Naive thymus-derived CD4-positive, alpha-beta T cell (primary cell): ENCODE measurements around the gene RDH5. TPM values are rescaled to one million over a fixed set of nuclear protein-coding genes. Genes with fewer than 3 reads are reported as not detected.
A peak's percentile ranks its signal among the peaks of the same experiment; 100 is the strongest.

Experiments
- ATAC-seq: fragments of 150-1000 bp; cut with Tn5 transposase; 2 replicates; pipeline ENCODE4 v1.10.0; 2021; ENCODE audit warnings: mild to moderate bottlenecking, moderate library complexity
- CTCF ChIA-PET: fragments of 350-600 bp; sonication (Branson Sonifier 250); formaldehyde crosslinking; loops from one replicate; lab custom pipeline; 2021; ENCODE audit warnings: antibody characterized with exemption; lab: Charles Lee
- POLR2A ChIA-PET: fragments of 350-600 bp; sonication (Branson Sonifier 250); formaldehyde crosslinking; loops from one replicate; lab custom pipeline; 2021; ENCODE audit warnings: antibody characterized with exemption, inconsistent platforms; lab: Charles Lee
- DNase-seq, 9 donors: peaks; one replicate each; pipeline versions ENCODE4 v3.0.0 to v3.0.0-alpha.2; 2020 to 2022; ENCODE audit warnings: mixed read lengths in 1 of 9
- H3K27ac ChIP-seq: one replicate; pipeline ENCODE4 v1.7.0; 2013; ENCODE audit warnings: mild to moderate bottlenecking, low read depth, low read length, moderate library complexity
- H3K27me3 ChIP-seq, 2 donors: one replicate each; pipeline ENCODE4 v1.7.0; 2013; ENCODE audit warnings: low read length in 2 of 2, mild to moderate bottlenecking in 2 of 2, moderate library complexity in 2 of 2; ENCODE audit not compliant: control insufficient read depth in 2 of 2, insufficient read depth in 2 of 2
- H3K36me3 ChIP-seq, 3 experiments: 1 replicate in 2 of 3; 2 replicates in 1 of 3; pipeline ENCODE4 v1.7.0; 2013; ENCODE audit warnings: low read length in 3 of 3, mild to moderate bottlenecking in 3 of 3, moderate library complexity in 1 of 3; ENCODE audit not compliant: insufficient read depth in 3 of 3, control insufficient read depth in 2 of 3
- H3K4me1 ChIP-seq, 2 donors: one replicate each; pipeline ENCODE4 v1.7.0; 2013; ENCODE audit warnings: low read length in 2 of 2, mild to moderate bottlenecking in 2 of 2, moderate library complexity in 1 of 2; ENCODE audit not compliant: control insufficient read depth in 2 of 2, insufficient read depth in 2 of 2
- H3K4me3 ChIP-seq: 2 replicates; pipeline ENCODE4 v1.7.0; 2013; ENCODE audit warnings: mild to moderate bottlenecking, low read length
- H3K9me3 ChIP-seq, 3 experiments: 1 replicate in 2 of 3; 2 replicates in 1 of 3; pipeline ENCODE4 v1.7.0; 2013; ENCODE audit warnings: low read length in 3 of 3; ENCODE audit not compliant: control insufficient read depth in 2 of 3
- H3K27ac Mint-ChIP-seq, 9 donors: one replicate each; pipeline ENCODE4 v1.8.0; 2020 to 2022; ENCODE audit warnings: mixed read lengths in 9 of 9, mild to moderate bottlenecking in 8 of 9, moderate library complexity in 5 of 9, inconsistent platforms in 2 of 9
- H3K27me3 Mint-ChIP-seq, 5 donors: one replicate each; pipeline ENCODE4 v1.8.0; 2021 to 2022; ENCODE audit warnings: mixed read lengths in 5 of 5, mild to moderate bottlenecking in 1 of 5
- H3K36me3 Mint-ChIP-seq, 5 donors: one replicate each; pipeline ENCODE4 v1.8.0; 2020 to 2022; ENCODE audit warnings: mixed read lengths in 5 of 5, mild to moderate bottlenecking in 3 of 5, inconsistent platforms in 1 of 5
- H3K4me1 Mint-ChIP-seq, 7 donors: one replicate each; pipeline ENCODE4 v1.8.0; 2020 to 2022; ENCODE audit warnings: mixed read lengths in 7 of 7, mild to moderate bottlenecking in 3 of 7, inconsistent platforms in 1 of 7
- H3K4me3 Mint-ChIP-seq, 10 donors: one replicate each; pipeline ENCODE4 v1.8.0; 2020 to 2022; ENCODE audit warnings: mild to moderate bottlenecking in 10 of 10, mixed read lengths in 10 of 10, moderate library complexity in 6 of 10, inconsistent platforms in 2 of 10
- H3K9me3 Mint-ChIP-seq, 11 donors: one replicate each; pipeline ENCODE4 v1.8.0; 2020 to 2022; ENCODE audit warnings: mixed read lengths in 11 of 11, mild to moderate bottlenecking in 4 of 11, inconsistent platforms in 1 of 11, moderate library complexity in 1 of 11
- intact Hi-C, 2 donors: fragments of 100-400 bp; cut with micrococcal nuclease; formaldehyde crosslinking; loops; one replicate each; pipeline ENCODE4 v1.15.1; 2023
- polyA plus RNA-seq, 2 donors: library from polyadenylated mRNA; unstranded; fragments of 300-500 nt; fragmentation: Illumina TruSeq; gene quantifications; one replicate each; pipeline ENCODE4 v1.2.3, GENCODE V29; 2021
- total RNA-seq, 6 experiments: library from RNA in 5 of 6; stranded (reverse) in 5 of 6; gene quantifications; 1 replicate in 5 of 6; 2 replicates in 1 of 6; pipeline ENCODE4 v1.2.3 and lab custom pipeline; 2021 to 2026

The RDH5 gene
- total and polyA plus RNA-seq, 7 experiments from 2014 or later = 0.67 to 24.9 (median 14.9) TPM

DNA sequence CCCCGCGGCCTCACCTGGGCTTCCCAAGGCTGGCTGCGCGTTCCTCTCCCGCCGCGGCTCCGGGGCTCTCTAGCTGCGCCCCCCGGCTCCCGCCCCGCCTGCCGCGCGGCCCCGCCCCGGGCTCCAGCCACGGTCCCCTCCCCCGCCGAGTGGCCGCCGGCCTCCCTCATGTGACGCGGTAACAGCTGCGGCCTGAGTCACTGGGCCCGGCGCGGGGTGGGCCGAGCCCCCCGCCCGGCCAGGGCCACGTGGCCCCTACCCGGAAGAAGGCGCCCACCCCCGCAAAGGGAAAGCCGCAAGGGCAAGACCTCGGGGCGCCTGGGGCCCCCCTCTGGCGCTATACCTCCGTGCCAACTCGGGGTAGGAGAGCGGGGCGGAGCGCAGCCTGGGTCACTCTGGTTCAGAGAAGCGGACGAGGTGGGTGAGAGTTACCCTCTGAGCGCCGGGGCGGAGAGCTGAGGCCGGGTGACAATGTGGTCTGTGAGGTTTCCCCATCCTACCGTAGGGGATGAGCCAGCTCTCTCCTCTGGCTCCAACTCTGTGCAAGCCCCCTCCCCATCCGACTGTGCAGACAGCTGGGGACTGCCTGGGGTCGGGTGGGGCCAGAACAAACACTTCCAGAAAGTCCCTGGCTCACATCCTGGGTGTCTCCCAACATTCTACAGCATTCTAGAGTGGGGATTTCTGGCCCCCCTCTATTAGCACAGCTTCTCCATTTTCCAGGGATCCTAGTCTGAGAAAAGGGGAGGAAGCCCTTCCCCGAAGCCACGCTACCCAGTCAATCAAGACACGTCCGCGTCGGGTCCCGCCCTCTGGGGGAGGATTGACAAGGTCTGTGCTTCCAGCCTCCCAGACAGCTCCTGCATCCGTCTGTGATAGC lies 9.0 kb downstream of the RDH5 start, which contains the start of gene CD63:
Gene CD63 (minus strand): TSS at position 71 of the 880 bp plus-strand sequence. CDS start 668 bp downstream, outside the sequence.
- peak within 1 kb of the TSS; percentile 97 for H3K4me3 ChIP-seq
- Mint-ChIP-seq H3K4me1 (peaks cover 33 to 46% (median 38%) of the 10 kb centered on the region in 7 donors), H3K27me3 (no peaks in the 10 kb centered on the region), H3K9me3 (no peaks in the 10 kb centered on the region), H3K4me3 (peak within 1 kb of the TSS; percentile 73 to 94 (median 90)), H3K36me3 (peaks cover 0 to 10% (median 0%) of the 10 kb centered on the region in 5 donors), H3K27ac (peak within 1 kb of the TSS; percentile 81 to 95 (median 91))
- H3K9me3 ChIP-seq = no peaks in the 10 kb centered on the region
- POLR2A ChIA-PET = interaction anchor here (0.8 to 2.6 kb wide), 11 partner anchors 8 to 480 kb away, joined by 3 to 31 read pairs (median 4); partner anchors contain the start of genes BLOC1S1, DNAJC14, ORMDL2 and PYM1
- peak in 6 of 9 donors; percentile 26 to 86 (median 38) for DNase-seq
- no peaks in the 10 kb centered on the region for H3K27me3 ChIP-seq
- peaks cover 13 to 20% of the 10 kb centered on the region in 2 donors for H3K4me1 ChIP-seq
- ATAC-seq = peak; percentile 75
- intact Hi-C loops = loop anchor here (1.0 to 2.0 kb wide), 3 partner anchors 13 to 200 kb away; partner anchors contain the start of gene BLOC1S1 (in 2 of the 2)
- CTCF ChIA-PET = interaction anchor here (1.1 to 2.3 kb wide), 3 partner anchors 10 to 67 kb away, joined by 3 to 32 read pairs (median 3); no protein-coding TSS in a partner anchor
- H3K36me3 ChIP-seq = no peaks in the 10 kb centered on the region
- peak within 1 kb of the TSS; percentile 74 for H3K27ac ChIP-seq

DNA sequence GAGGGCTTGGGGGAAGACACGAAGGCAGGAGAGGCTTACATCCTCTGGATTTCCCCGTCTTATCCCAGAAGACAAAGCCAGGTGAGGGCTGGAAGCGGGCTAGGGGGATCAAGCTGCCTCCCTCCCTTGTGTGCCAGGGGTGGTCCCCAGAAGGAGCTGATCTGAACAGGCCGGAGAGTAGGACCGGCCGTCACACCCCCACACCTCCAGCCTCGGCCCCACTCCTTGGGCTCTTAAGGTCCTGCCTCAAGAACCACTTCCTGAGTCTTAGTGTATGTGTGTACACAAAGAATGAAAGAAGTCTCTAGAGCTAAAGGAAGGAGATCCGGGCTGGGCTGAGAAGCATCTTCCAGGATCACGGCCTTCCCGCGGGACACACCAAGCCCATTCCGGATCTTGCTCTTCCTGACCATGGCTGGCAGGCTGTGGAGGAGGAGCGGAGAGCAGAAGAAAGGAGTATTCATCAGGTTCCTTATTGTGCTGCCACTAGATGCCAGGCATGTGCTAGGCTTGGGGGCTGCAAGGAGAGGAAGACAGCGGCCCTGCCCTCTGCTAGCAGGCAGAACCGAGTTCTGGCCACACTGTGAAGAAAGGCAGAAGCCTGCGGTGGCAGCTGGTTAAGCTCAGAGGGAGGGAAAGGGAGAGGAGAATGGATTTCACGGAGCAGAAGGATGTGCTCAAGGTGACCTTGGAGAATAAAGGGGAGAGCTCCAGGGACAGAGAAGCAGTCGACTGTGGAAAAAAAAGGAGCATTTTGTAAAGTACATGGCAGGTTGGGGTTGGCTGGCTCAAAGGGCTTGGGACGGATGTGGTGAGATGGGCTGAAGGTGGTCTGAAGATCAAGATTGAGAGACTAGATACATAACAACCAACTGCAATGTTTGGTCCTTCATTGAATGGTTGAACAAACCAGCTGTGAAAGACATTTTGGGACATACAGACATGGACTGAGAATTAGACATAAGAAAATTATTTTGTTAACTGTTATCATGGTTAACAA lies 9.9 kb downstream of the RDH5 start:
- intact Hi-C loops = loop anchor here (1.0 to 10.0 kb wide), 6 partner anchors 8 to 455 kb away; partner anchors contain the start of genes BLOC1S1 (in 2 of the 2) and SMARCC2 (in 1 of the 2)
- Mint-ChIP-seq H3K4me1 (peaks cover 26 to 39% (median 32%) of the 10 kb centered on the region in 7 donors), H3K4me3 (peak overlapping the region; percentile 73 to 94 (median 90)), H3K36me3 (peaks cover 0 to 8% (median 0%) of the 10 kb centered on the region in 5 donors), H3K27me3 (no peaks in the 10 kb centered on the region), H3K27ac (peak overlapping the region; percentile 81 to 95 (median 91)), H3K9me3 (no peaks in the 10 kb centered on the region)
- ATAC-seq (peak; percentile 41), DNase-seq (peak in 1 of 9 donors; percentile 30)
- Histone ChIP-seq H3K36me3 (no peaks in the 10 kb centered on the region), H3K9me3 (no peaks in the 10 kb centered on the region), H3K4me1 (peaks cover 13 to 17% of the 10 kb centered on the region in 2 donors), H3K27me3 (no peaks in the 10 kb centered on the region), H3K4me3 (peak overlapping the region; percentile 97), H3K27ac (peak overlapping the region; percentile 74)
- ChIA-PET POLR2A (interaction anchor here (0.6 to 2.6 kb wide), 17 partner anchors 8 to 479 kb away, joined by 3 to 31 read pairs (median 4); partner anchors contain the start of genes BLOC1S1, DNAJC14, ORMDL2 and PYM1), CTCF (interaction anchor here (1.1 to 2.3 kb wide), 3 partner anchors 9 to 66 kb away, joined by 3 to 32 read pairs (median 3); no protein-coding TSS in a partner anchor)

DNA sequence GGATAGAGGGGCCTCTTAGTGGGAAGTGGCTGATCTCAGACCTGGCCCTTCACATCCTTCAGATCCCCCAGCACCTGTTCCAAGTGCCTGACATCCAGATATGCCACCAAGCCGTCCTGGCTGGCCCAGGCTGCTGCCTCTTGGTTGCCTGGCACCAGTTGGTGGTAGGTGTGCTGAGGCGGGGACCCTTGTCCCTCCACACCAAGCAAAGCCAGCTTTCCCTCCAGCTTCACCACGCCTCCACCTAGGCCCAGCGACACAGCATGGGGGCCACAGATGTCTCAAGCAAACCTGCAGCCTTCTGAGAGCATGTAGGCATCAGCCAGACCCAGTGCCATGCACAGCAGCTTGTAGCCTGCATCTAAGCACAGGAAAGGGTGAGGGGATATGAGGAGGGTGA lies 12.1 kb downstream of the RDH5 start:
- ATAC-seq = no peak
- CTCF ChIA-PET = interaction anchor here (0.5 to 1.4 kb wide), 2 partner anchors 10 to 981 kb away, joined by 3 read pairs; no protein-coding TSS in a partner anchor
- Mint-ChIP-seq H3K9me3 (no peaks in the 10 kb centered on the region), H3K36me3 (no peaks in the 10 kb centered on the region), H3K27ac (peak overlapping the region in 2 of 9 donors; percentile 41 to 72), H3K4me1 (peaks cover 21 to 34% (median 29%) of the 10 kb centered on the region in 7 donors), H3K27me3 (no peaks in the 10 kb centered on the region), H3K4me3 (no peak overlapping the region)
- no peak for DNase-seq
- Histone ChIP-seq H3K4me1 (peaks cover 8 to 21% of the 10 kb centered on the region in 2 donors), H3K36me3 (no peaks in the 10 kb centered on the region), H3K27me3 (no peaks in the 10 kb centered on the region), H3K4me3 (no peak overlapping the region), H3K9me3 (no peaks in the 10 kb centered on the region), H3K27ac (no peak overlapping the region)
- POLR2A ChIA-PET = no interaction called here
- intact Hi-C loops = loop anchor here in 1 of 2 donors (10.0 kb wide), 1 partner anchor 453 kb away; the partner anchor contains the start of gene SMARCC2

DNA sequence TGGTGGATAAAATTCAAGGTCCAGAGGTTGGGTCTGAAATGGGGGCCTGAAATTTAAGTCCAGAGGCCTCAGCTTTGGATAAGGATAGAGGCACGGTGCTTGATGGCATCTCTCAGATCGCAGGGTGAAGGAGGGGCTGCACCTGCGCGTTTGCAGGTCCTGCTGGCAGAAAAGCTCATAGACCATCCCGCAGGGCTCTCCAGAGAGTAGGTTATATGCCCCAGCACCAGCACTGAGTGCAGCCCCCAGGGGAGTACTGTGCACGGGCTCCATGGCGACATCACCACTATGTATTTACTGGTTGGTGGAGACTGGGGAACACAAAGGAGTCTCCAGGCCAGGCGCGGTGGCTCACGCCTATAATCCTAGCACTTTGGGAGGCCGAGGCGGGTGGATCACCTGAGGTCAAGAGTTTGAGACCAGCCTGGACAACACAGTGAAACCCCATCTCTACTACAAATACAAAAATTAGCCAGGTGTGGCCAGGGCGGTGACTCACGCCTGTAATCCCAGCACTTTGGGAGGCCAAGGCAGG lies 12.9 kb downstream of the RDH5 start:
- ChIA-PET POLR2A (no interaction called here), CTCF (interaction anchor here (1.7 kb wide), 1 partner anchor 8 kb away, joined by 9 read pairs; no protein-coding TSS in a partner anchor)
- DNase-seq (no peak), ATAC-seq (no peak)
- Histone ChIP-seq H3K4me3 (no peak overlapping the region), H3K36me3 (no peaks in the 10 kb centered on the region), H3K27ac (no peak overlapping the region), H3K4me1 (peaks cover 15 to 23% of the 10 kb centered on the region in 2 donors), H3K27me3 (no peaks in the 10 kb centered on the region), H3K9me3 (no peaks in the 10 kb centered on the region)
- Mint-ChIP-seq H3K27me3 (no peaks in the 10 kb centered on the region), H3K36me3 (no peaks in the 10 kb centered on the region), H3K27ac (peak overlapping the region in 1 of 9 donors; percentile 45), H3K4me3 (no peak overlapping the region), H3K4me1 (peaks cover 26 to 35% (median 33%) of the 10 kb centered on the region in 7 donors), H3K9me3 (no peaks in the 10 kb centered on the region)
- intact Hi-C loops = loop anchor here in 1 of 2 donors (10.0 kb wide), 1 partner anchor 452 kb away; the partner anchor contains the start of gene SMARCC2

DNA sequence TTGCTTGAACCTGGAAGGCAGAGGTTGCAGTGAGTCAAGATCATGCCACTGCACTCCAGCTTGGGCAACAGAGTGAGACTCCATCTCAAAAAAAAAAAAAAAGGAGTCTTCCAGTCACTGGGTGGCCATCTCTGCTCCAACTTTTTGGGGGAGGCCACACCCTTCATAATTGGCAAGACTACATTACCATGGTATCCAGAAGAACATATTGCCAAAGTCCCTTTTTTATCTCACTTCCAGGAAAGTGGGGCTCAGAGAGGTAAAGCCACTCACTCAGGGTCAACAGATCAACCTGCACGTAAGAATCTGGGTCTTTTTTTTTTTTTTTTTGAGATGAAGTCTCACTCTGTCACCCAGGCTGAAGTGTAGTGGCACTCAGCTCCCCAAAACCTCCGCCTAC lies 13.7 kb downstream of the RDH5 start:
- ChIA-PET POLR2A (interaction anchor here (0.5 to 0.6 kb wide), 2 partner anchors 21 to 197 kb away, joined by 3 read pairs; no protein-coding TSS in a partner anchor), CTCF (interaction anchor here (0.5 to 1.7 kb wide), 4 partner anchors 9 to 171 kb away, joined by 3 to 9 read pairs (median 4); no protein-coding TSS in a partner anchor)
- Histone ChIP-seq H3K27ac (no peak overlapping the region), H3K36me3 (no peaks in the 10 kb centered on the region), H3K4me3 (no peak overlapping the region), H3K9me3 (no peaks in the 10 kb centered on the region), H3K4me1 (peaks cover 17 to 24% of the 10 kb centered on the region in 2 donors), H3K27me3 (no peaks in the 10 kb centered on the region)
- Mint-ChIP-seq H3K27ac (no peak overlapping the region), H3K4me1 (peaks cover 29 to 42% (median 37%) of the 10 kb centered on the region in 7 donors), H3K9me3 (no peaks in the 10 kb centered on the region), H3K36me3 (no peaks in the 10 kb centered on the region), H3K27me3 (no peaks in the 10 kb centered on the region), H3K4me3 (no peak overlapping the region)
- no peak for ATAC-seq
- intact Hi-C loops = loop anchor here in 1 of 2 donors (10.0 kb wide), 1 partner anchor 451 kb away; the partner anchor contains the start of gene SMARCC2
- no peak for DNase-seq
